CD4-positive, alpha-beta T cell treated with Interleukin-1 beta for 1 hour (primary cell): ENCODE data around the gene SKI.
"Not testable (repeated sequence)": the region's sequence is repeated elsewhere in the genome, so short reads cannot be mapped to it uniquely, and the experiment has no call there.

Experiments
- DNase-seq, 2 donors: peaks; one replicate each; pipeline ENCODE4 v3.0.0-alpha.2; 2020 to 2022

SKI gene

GRCh38 chr1:2231532-2232254 is 3.6 kb downstream of the SKI start:
- DNase-seq, result peak; percentile 81 to 86

- DNase-seq, result no peak
Measured at GRCh38 chr1:2232255-2232915, 4.3 kb downstream of the SKI start.

GRCh38 chr1:2232916-2233438 is 4.9 kb downstream of the SKI start:
- DNase-seq, result no peak

- DNase-seq, result no peak
Measured at GRCh38 chr1:2233468-2233867, 5.3 kb downstream of the SKI start.

- peak; percentile 86 to 93 for DNase-seq
Measured at GRCh38 chr1:2233997-2234761, 6.1 kb downstream of the SKI start.

GRCh38 chr1:2234762-2235113 is 6.6 kb downstream of the SKI start:
- peak; percentile 56 to 72 for DNase-seq

- no peak for DNase-seq
Measured at GRCh38 chr1:2235300-2235998, 7.3 kb downstream of the SKI start.

GRCh38 chr1:2236695-2237677 is 8.9 kb downstream of the SKI start:
- peak; percentile 69 to 71 for DNase-seq

GRCh38 chr1:2237773-2238172 is 9.7 kb downstream of the SKI start:
- DNase-seq, result no peak

- DNase-seq, result no peak
Measured at GRCh38 chr1:2238361-2239012, 10.4 kb downstream of the SKI start.

GRCh38 chr1:2239013-2239370 is 10.9 kb downstream of the SKI start:
- no peak for DNase-seq

- DNase-seq, result no peak
Measured at GRCh38 chr1:2239384-2239985, 11.4 kb downstream of the SKI start.

- DNase-seq, result peak in 1 of 2 donors; percentile 40
Measured at GRCh38 chr1:2240270-2241156, 12.4 kb downstream of the SKI start.

GRCh38 chr1:2241820-2242219 is 13.7 kb downstream of the SKI start:
- no peak for DNase-seq

- DNase-seq, result no peak
Measured at GRCh38 chr1:2242814-2243725, 15.0 kb downstream of the SKI start.

- not testable (repeated sequence) for DNase-seq
Measured at GRCh38 chr1:2247045-2247394, 18.9 kb downstream of the SKI start.

GRCh38 chr1:2247760-2248126 is 19.6 kb downstream of the SKI start:
- no peak for DNase-seq

GRCh38 chr1:2248127-2248826 is 20.2 kb downstream of the SKI start:
- DNase-seq, result no peak
